ENCODE results near the gene CLASP1.
A peak's percentile ranks its signal among the peaks of the same experiment; 100 is the strongest.
"Not testable (repeated sequence)": the region's sequence is repeated elsewhere in the genome, so short reads cannot be mapped to it uniquely, and the experiment has no call there.

The CLASP1 gene

GRCh38 chr2:121376535-121377250 is 272.6 kb downstream of the CLASP1 start:
- Histone ChIP-seq H4K20me1 (ENCODE audit: insufficient read depth, low read length) (no peaks in the 10 kb centered on the region), H3K27me3 (ENCODE audit: low read depth, low read length) (no peaks in the 10 kb centered on the region), H2AFZ (ENCODE audit: low read depth, low read length) (no peak overlapping the region), H3K27ac (ENCODE audit: low read length) (no peak overlapping the region), H3K4me2 (ENCODE audit: low read length) (no peak overlapping the region), H3K9ac (ENCODE audit: low read length) (no peak overlapping the region), H3K4me3 (ENCODE audit: low read length) (no peak overlapping the region), H3K36me3 (replicated peaks; ENCODE audit: low read depth, low read length) (peaks cover 43% of the 10 kb centered on the region), H3K4me1 (ENCODE audit: low read length) (peaks cover 17% of the 10 kb centered on the region), H3K9me3 (ENCODE audit: insufficient read depth, low read length) (no peaks in the 10 kb centered on the region), H3K79me2 (ENCODE audit: low read length) (no peaks in the 10 kb centered on the region)
- no peak for TF ChIP-seq EZH2phosphoT487 (IDR thresholded peaks at IDR 0.05; ENCODE audit: low read depth)
- TF ChIP-seq, protein P1, sequence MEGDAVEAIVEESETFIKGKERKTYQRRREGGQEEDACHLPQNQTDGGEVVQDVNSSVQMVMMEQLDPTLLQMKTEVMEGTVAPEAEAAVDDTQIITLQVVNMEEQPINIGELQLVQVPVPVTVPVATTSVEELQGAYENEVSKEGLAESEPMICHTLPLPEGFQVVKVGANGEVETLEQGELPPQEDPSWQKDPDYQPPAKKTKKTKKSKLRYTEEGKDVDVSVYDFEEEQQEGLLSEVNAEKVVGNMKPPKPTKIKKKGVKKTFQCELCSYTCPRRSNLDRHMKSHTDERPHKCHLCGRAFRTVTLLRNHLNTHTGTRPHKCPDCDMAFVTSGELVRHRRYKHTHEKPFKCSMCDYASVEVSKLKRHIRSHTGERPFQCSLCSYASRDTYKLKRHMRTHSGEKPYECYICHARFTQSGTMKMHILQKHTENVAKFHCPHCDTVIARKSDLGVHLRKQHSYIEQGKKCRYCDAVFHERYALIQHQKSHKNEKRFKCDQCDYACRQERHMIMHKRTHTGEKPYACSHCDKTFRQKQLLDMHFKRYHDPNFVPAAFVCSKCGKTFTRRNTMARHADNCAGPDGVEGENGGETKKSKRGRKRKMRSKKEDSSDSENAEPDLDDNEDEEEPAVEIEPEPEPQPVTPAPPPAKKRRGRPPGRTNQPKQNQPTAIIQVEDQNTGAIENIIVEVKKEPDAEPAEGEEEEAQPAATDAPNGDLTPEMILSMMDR (IDR thresholded peaks at IDR 0.05; ENCODE audit: low read depth, low read length), result no peak

- H3K36me3 ChIP-seq (replicated peaks; ENCODE audit: low read depth, low read length), result peaks cover 40% of the 10 kb centered on the region
- no peaks in the 10 kb centered on the region for H4K20me1 ChIP-seq (ENCODE audit: insufficient read depth, low read length)
- H3K9me3 ChIP-seq (ENCODE audit: insufficient read depth, low read length), result no peaks in the 10 kb centered on the region
- peaks cover 17% of the 10 kb centered on the region for H3K4me1 ChIP-seq (ENCODE audit: low read length)
- H3K9ac ChIP-seq (ENCODE audit: low read length), result no peak overlapping the region
- H3K27me3 ChIP-seq (ENCODE audit: low read depth, low read length), result no peaks in the 10 kb centered on the region
- H3K4me3 ChIP-seq (ENCODE audit: low read length), result no peak overlapping the region
- H2AFZ ChIP-seq (ENCODE audit: low read depth, low read length), result no peak overlapping the region
- H3K27ac ChIP-seq (ENCODE audit: low read length), result no peak overlapping the region
- TF ChIP-seq EZH2phosphoT487 (IDR thresholded peaks at IDR 0.05; ENCODE audit: low read depth), result no peak
- TF ChIP-seq, protein P1 (IDR thresholded peaks at IDR 0.05; ENCODE audit: low read depth, low read length), result no peak
- H3K4me2 ChIP-seq (ENCODE audit: low read length), result no peak overlapping the region
- H3K79me2 ChIP-seq (ENCODE audit: low read length), result no peaks in the 10 kb centered on the region
These were observed 273.6 kb downstream of the CLASP1 start for GRCh38 chr2:121375621-121376159.

GRCh38 chr2:121374412-121375075 is 274.7 kb downstream of the CLASP1 start:
- not testable (repeated sequence) for H3K9ac ChIP-seq (ENCODE audit: low read length); H3K79me2 ChIP-seq (ENCODE audit: low read length); H3K27me3 ChIP-seq (ENCODE audit: low read depth, low read length); H4K20me1 ChIP-seq (ENCODE audit: insufficient read depth, low read length); H3K9me3 ChIP-seq (ENCODE audit: insufficient read depth, low read length); H3K27ac ChIP-seq (ENCODE audit: low read length); H2AFZ ChIP-seq (ENCODE audit: low read depth, low read length); H3K4me2 ChIP-seq (ENCODE audit: low read length); H3K4me3 ChIP-seq (ENCODE audit: low read length)
- peaks cover 31% of the 10 kb centered on the region for H3K36me3 ChIP-seq (replicated peaks; ENCODE audit: low read depth, low read length)
- H3K4me1 ChIP-seq (ENCODE audit: low read length), result peaks cover 17% of the 10 kb centered on the region

DNA sequence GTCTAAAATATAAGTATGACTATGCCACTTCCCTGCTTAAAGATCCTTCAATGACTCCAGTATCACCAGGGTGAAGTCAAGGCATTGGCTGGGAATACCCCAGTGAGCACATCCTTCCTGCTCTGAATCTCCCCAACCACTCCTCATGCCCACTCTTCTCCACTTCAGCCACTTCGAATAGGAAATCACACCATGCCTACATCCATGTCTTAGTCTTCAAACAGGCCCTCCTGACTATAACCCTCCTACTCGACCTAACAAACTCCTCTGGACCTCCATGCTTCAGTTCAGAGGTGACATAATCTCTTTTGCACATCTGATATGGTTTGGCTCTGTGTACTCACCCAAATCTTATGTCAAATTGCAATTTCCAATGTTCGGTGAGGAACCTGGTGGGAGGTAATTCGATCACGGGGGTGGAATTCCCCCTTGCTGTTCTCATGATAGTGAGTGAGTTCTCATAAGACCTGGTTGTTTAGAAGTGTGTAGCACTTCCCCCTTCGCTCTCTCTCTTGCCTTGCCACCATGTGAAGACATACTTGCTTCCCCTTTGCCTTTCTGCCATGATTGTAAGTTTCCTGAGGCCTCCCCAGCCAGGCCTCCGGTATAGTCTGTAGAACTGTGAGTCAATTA is 276.4 kb downstream of the CLASP1 start:
- Histone ChIP-seq H3K36me3 (replicated peaks; ENCODE audit: low read depth, low read length) (peaks cover 31% of the 10 kb centered on the region), H3K4me2 (ENCODE audit: low read length) (peak overlapping the region; percentile 55)

More for the DNA sequence above, 276.4 kb downstream of the CLASP1 start:
- Histone ChIP-seq H3K4me1 (ENCODE audit: low read length) (peaks cover 17% of the 10 kb centered on the region), H2AFZ (ENCODE audit: low read depth, low read length) (no peak overlapping the region), H3K27me3 (ENCODE audit: low read depth, low read length) (no peaks in the 10 kb centered on the region), H3K9me3 (ENCODE audit: insufficient read depth, low read length) (no peaks in the 10 kb centered on the region), H4K20me1 (ENCODE audit: insufficient read depth, low read length) (no peaks in the 10 kb centered on the region), H3K79me2 (ENCODE audit: low read length) (no peaks in the 10 kb centered on the region), H3K27ac (ENCODE audit: low read length) (peak overlapping the region; percentile 61), H3K4me3 (ENCODE audit: low read length) (no peak overlapping the region), H3K9ac (ENCODE audit: low read length) (no peak overlapping the region; the same call in 1 of the 2 replicates)
- no peak for TF ChIP-seq EZH2phosphoT487 (IDR thresholded peaks at IDR 0.05; ENCODE audit: low read depth)
- TF ChIP-seq, protein P1 (IDR thresholded peaks at IDR 0.05; ENCODE audit: low read depth, low read length), result no peak
